GM06990 (cell line): ENCODE measurements around the gene NCBP3.
A peak's percentile ranks its signal among the peaks of the same experiment; 100 is the strongest.

ENCODE experiments used
- DNase-seq: peaks from one replicate; pipeline ENCODE4 v3.0.0-alpha.2; 2011; ENCODE audit not compliant: insufficient read length; ENCODE audit errors: extremely low read depth
- H3K27me3 ChIP-seq: replicated peaks from 2 replicates; pipeline ENCODE4 v1.6.0; 2011; ENCODE audit warnings: low read length; ENCODE audit not compliant: control insufficient read depth, insufficient read depth
- H3K36me3 ChIP-seq: 2 replicates; pipeline ENCODE4 v1.5.1; 2011; ENCODE audit warnings: low read length; ENCODE audit not compliant: control insufficient read depth, insufficient read depth
- H3K4me3 ChIP-seq: replicated peaks from 2 replicates; pipeline ENCODE4 v1.5.1; 2011; ENCODE audit warnings: low read depth, mild to moderate bottlenecking, control low read depth, low read length
- CTCF ChIP-seq: IDR thresholded peaks from 2 replicates; pipeline ENCODE4 v1.5.1; 2011; ENCODE audit warnings: low read length, control low read depth, mild to moderate bottlenecking, inconsistent platforms; ENCODE audit not compliant: insufficient read depth, poor library complexity, severe bottlenecking

NCBP3 gene

GRCh38 chr17:3761036-3761917, 84.8 kb downstream of the NCBP3 start:
- Histone ChIP-seq H3K27me3 (no peaks in the 10 kb centered on the region), H3K4me3 (no peak overlapping the region), H3K36me3 (no peaks in the 10 kb centered on the region)
- no peak for TF ChIP-seq CTCF
- no peak for DNase-seq

DNA sequence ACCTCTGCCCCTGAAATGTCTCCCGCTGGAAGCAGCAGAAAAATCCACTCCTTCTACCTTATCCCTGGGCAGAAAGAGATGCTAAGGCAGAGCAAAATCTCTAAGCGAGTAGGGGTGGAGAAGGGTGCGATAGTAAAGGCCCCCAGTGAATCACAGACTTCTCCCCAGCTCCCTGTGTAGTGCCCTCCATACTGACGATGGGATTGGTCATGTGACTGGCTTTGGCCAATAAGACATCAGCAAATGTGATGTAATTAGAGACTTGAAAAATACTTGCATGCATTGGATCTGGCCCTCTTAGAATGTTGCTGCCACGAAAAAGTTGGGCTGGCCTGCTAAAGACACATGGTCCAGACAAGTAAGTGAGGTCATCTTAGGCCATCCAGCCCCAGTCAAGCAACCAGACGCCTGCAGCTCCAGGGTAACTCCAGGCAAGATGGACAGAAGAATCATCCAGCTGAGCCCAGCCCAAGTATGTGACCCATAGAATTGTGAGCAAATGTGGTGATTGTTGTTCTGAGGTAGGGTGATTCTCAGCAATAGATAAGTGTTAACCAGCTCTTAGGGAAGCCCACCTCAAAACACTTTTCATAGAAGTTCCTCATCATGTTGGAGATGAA, 86.3 kb downstream of the NCBP3 start:
- no peak for TF ChIP-seq CTCF
- no peaks in the 10 kb centered on the region for H3K36me3 ChIP-seq
- H3K27me3 ChIP-seq: no peaks in the 10 kb centered on the region
- H3K4me3 ChIP-seq: no peak overlapping the region
- no peak for DNase-seq

- H3K36me3 ChIP-seq: no peaks in the 10 kb centered on the region
- no peaks in the 10 kb centered on the region for H3K27me3 ChIP-seq
- H3K4me3 ChIP-seq: peak overlapping the region; percentile 23; the same call in 1 of the 2 replicates
- TF ChIP-seq CTCF: no peak
- DNase-seq: no peak
Measured at GRCh38 chr17:3755335-3756030, 90.6 kb downstream of the NCBP3 start.

- Histone ChIP-seq H3K4me3 (peak overlapping the region; percentile 23; the same call in 1 of the 2 replicates), H3K27me3 (no peaks in the 10 kb centered on the region), H3K36me3 (no peaks in the 10 kb centered on the region)
- peak; percentile 76 for DNase-seq
- no peak for TF ChIP-seq CTCF
Measured at GRCh38 chr17:3754458-3755334, 91.3 kb downstream of the NCBP3 start.

GRCh38 chr17:3754066-3754457, 92.0 kb downstream of the NCBP3 start:
- no peak for TF ChIP-seq CTCF
- H3K36me3 ChIP-seq: no peaks in the 10 kb centered on the region
- H3K27me3 ChIP-seq: no peaks in the 10 kb centered on the region
- no peak for DNase-seq
- H3K4me3 ChIP-seq: no peak overlapping the region
